Measurements from ENCODE around the gene ICAM1. TPM values are rescaled to one million over a fixed set of nuclear protein-coding genes. Genes with fewer than 3 reads are reported as not detected.

ICAM1 gene
- total and polyA plus RNA-seq, 2 of the 13 experiments (the other 11 are each of a cell fraction or from before 2014, with no cell fraction given): 37.9 to 98.4 TPM

GRCh38 chr19:10243606-10244005, 27.3 kb upstream of the ICAM1 start (continued):
- TF ChIP-seq ZBTB7B (CRISPR knock-in tag; IDR thresholded peaks at IDR 0.05) (peak; percentile 33; the same call in 1 of the 2 replicates), RARG (CRISPR knock-in tag; IDR thresholded peaks at IDR 0.05; ENCODE audit: low read depth) (no peak), ZNF557 (CRISPR knock-in tag; IDR thresholded peaks at IDR 0.05) (no peak)

GRCh38 chr19:10245189-10245939, 25.6 kb upstream of the ICAM1 start:
- no peak overlapping the region for H3K4me2 ChIP-seq (ENCODE audit: low read depth, low read length)
- H3K27me3 ChIP-seq (ENCODE audit: control insufficient read depth in 1 of 2, insufficient read depth in 2 of 2, low read length in 2 of 2): no peaks in the 10 kb centered on the region
- POLR2A ChIA-PET: no interaction called here
- 60% methylated on average over 9 of the region's 9 CpGs for WGBS (ENCODE audit: low lambda C conversion rate)
- intact Hi-C loops (cut with micrococcal nuclease; ENCODE audit: unreplicated experiment) (no loop called here), in situ Hi-C loops (cut with HindIII; ENCODE audit: extremely low pct_ligation_motif_present, low pct_unique_long_range_greater_than_20kb) (no loop called here)
- no peak overlapping the region for H3K27ac ChIP-seq (ENCODE audit: extremely low read length, insufficient read depth, low read length)
- no peak for FAIRE-seq
- no peaks in the 10 kb centered on the region for H3K9me3 ChIP-seq (ENCODE audit: low read length)
- no peak overlapping the region for H3K4me3 ChIP-seq (replicated peaks in 1 of 3; ENCODE audit: insufficient read depth in 1 of 3, low read depth in 2 of 3, low read length in 3 of 3)
- no peaks in the 10 kb centered on the region for H3K36me3 ChIP-seq (replicated peaks in 1 of 2; ENCODE audit: control insufficient read depth in 1 of 2, insufficient read depth in 2 of 2, low read length in 2 of 2)
- BruUV-seq (replicated peaks): no TSS peak
- CTCF ChIA-PET (ENCODE audit: low intra/inter-chr PET ratio, low total read pairs): no interaction called here
- TF ChIP-seq ZNF709 (CRISPR knock-in tag; IDR thresholded peaks at IDR 0.05) (no peak), TOE1 (CRISPR knock-in tag; IDR thresholded peaks at IDR 0.05) (no peak), GZF1 (CRISPR knock-in tag; IDR thresholded peaks at IDR 0.05) (no peak), NRL (CRISPR knock-in tag; IDR thresholded peaks at IDR 0.05; ENCODE audit: borderline replicate concordance) (no peak), ZNF460 (CRISPR knock-in tag; IDR thresholded peaks at IDR 0.05; ENCODE audit: borderline replicate concordance) (peak; percentile 38; the same call in 1 of the 2 replicates), ZNF652 (CRISPR knock-in tag; IDR thresholded peaks at IDR 0.05; ENCODE audit: borderline replicate concordance, low read depth) (no peak)
- H2AFZ ChIP-seq (ENCODE audit: low read length): no peak overlapping the region
- DNase-seq (ENCODE audit: low spot score): no peak
- no peaks in the 10 kb centered on the region for H4K20me1 ChIP-seq (ENCODE audit: insufficient read depth, low read length)
- no peak overlapping the region for H3K9ac ChIP-seq (ENCODE audit: insufficient read depth, low read depth, low read length)
- H3K4me1 ChIP-seq (ENCODE audit: insufficient read depth, low read length): peaks cover 53% of the 10 kb centered on the region
- no peaks in the 10 kb centered on the region for H3K79me2 ChIP-seq (ENCODE audit: insufficient read depth, low read length)
- no peak for ATAC-seq

Measured in HepG2 (cell line).